IMR-90 (cell line): ENCODE results near the gene IPMK.

ENCODE experiments used
- MAZ ChIP-seq: IDR thresholded peaks from 2 replicates; pipeline ENCODE4 v1.6.1; 2012; ENCODE audit warnings: low read depth, mild to moderate bottlenecking, low read length, improper control_type of control experiment, moderate library complexity, borderline replicate concordance
- RAD21 ChIP-seq: IDR thresholded peaks from 2 replicates; pipeline ENCODE4 v1.6.1; 2012; ENCODE audit warnings: low read length, improper control_type of control experiment
- TF ChIP-seq, protein P1 (sequence below): conservative IDR thresholded peaks from 2 replicates; pipeline ENCODE4 v1.5.1; 2012; ENCODE audit warnings: mild to moderate bottlenecking, low read depth, low read length, improper control_type of control experiment
- TF ChIP-seq, protein P2 (sequence below): fragments of 150-350 bp; IDR thresholded peaks from 2 replicates; pipeline ENCODE4 v1.6.1; 2017; ENCODE audit warnings: mild to moderate bottlenecking, antibody characterized with exemption, low read length, low read depth

DNA sequence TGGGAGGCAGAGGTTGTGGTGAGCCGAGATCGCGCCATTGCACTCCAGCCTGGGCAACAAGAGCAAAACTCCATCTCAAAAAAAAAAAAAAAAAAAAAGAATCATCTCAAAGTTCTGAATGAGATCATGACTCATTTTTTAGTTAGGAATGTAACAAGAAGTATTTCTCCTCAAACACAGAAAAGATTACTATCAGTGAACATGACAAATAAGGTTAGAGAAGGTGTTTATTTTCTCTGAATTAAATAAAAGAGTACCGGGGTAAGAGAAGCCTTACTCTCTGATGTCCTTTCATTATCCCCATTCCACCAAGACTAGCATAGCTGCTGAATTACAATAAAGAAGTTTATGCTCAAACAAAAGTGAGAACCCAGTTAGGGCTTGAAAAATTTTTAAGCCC, 50.1 kb downstream of the IPMK start:
- no peak for TF ChIP-seq RAD21
- TF ChIP-seq, protein P1, sequence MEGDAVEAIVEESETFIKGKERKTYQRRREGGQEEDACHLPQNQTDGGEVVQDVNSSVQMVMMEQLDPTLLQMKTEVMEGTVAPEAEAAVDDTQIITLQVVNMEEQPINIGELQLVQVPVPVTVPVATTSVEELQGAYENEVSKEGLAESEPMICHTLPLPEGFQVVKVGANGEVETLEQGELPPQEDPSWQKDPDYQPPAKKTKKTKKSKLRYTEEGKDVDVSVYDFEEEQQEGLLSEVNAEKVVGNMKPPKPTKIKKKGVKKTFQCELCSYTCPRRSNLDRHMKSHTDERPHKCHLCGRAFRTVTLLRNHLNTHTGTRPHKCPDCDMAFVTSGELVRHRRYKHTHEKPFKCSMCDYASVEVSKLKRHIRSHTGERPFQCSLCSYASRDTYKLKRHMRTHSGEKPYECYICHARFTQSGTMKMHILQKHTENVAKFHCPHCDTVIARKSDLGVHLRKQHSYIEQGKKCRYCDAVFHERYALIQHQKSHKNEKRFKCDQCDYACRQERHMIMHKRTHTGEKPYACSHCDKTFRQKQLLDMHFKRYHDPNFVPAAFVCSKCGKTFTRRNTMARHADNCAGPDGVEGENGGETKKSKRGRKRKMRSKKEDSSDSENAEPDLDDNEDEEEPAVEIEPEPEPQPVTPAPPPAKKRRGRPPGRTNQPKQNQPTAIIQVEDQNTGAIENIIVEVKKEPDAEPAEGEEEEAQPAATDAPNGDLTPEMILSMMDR, result no peak
- TF ChIP-seq, protein P2, sequence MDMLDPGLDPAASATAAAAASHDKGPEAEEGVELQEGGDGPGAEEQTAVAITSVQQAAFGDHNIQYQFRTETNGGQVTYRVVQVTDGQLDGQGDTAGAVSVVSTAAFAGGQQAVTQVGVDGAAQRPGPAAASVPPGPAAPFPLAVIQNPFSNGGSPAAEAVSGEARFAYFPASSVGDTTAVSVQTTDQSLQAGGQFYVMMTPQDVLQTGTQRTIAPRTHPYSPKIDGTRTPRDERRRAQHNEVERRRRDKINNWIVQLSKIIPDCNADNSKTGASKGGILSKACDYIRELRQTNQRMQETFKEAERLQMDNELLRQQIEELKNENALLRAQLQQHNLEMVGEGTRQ, result no peak
- TF ChIP-seq MAZ, result no peak
